Caco-2 (cell line): ENCODE data around the gene KIF6. TPM values are rescaled to one million over a fixed set of nuclear protein-coding genes. Genes with fewer than 3 reads are reported as not detected.

Experiments
- BruUV-seq: library from RNA; stranded (reverse); fragments of 400-500 nt; replicated peaks from 2 replicates; lab custom pipeline; 2021; lab: Mats Ljungman, UMichigan
- CTCF ChIA-PET: fragments of 300-600 bp; sonication (Branson Sonifier 250); formaldehyde crosslinking; loops from one replicate; lab custom pipeline; 2022; ENCODE audit warnings: antibody characterized with exemption; lab: Charles Lee
- POLR2A ChIA-PET: fragments of 300-600 bp; sonication (Branson Sonifier 250); formaldehyde crosslinking; loops from one replicate; lab custom pipeline; 2022; ENCODE audit warnings: antibody characterized with exemption; lab: Charles Lee
- DNase-seq, 2 experiments: peaks; one replicate each; pipeline versions ENCODE4 v3.0.0 to v3.0.0-alpha.2; 2020 to 2022
- H3K27me3 ChIP-seq: replicated peaks from 2 replicates; pipeline ENCODE4 v1.6.0; 2011; ENCODE audit warnings: low read length; ENCODE audit not compliant: control insufficient read depth, insufficient read depth
- H3K36me3 ChIP-seq: 2 replicates; pipeline ENCODE4 v1.5.1; 2011; ENCODE audit warnings: low read length; ENCODE audit not compliant: control insufficient read depth, insufficient read depth
- H3K4me1 ChIP-seq: fragments of 250-450 bp; sonication (Bioruptor Pico); 2 replicates; pipeline ENCODE4 v1.5.1; 2020; ENCODE audit warnings: mild to moderate bottlenecking
- H3K4me3 ChIP-seq: 2 replicates; pipeline ENCODE4 v1.5.1; 2011; ENCODE audit warnings: low read depth, mild to moderate bottlenecking, control low read depth, low read length
- H3K9me3 ChIP-seq: fragments of 250-450 bp; sonication (Bioruptor Pico); 2 replicates; pipeline ENCODE4 v1.5.1; 2020; ENCODE audit warnings: mild to moderate bottlenecking, moderate library complexity
- H3K27ac Mint-ChIP-seq: one replicate; pipeline ENCODE4 v1.8.0; 2022; ENCODE audit warnings: mixed read lengths; ENCODE audit not compliant: unreplicated experiment
- H3K27me3 Mint-ChIP-seq: one replicate; pipeline ENCODE4 v1.8.0; 2022; ENCODE audit warnings: mixed read lengths; ENCODE audit not compliant: insufficient read depth, unreplicated experiment
- H3K36me3 Mint-ChIP-seq: one replicate; pipeline ENCODE4 v1.8.0; 2022; ENCODE audit warnings: mild to moderate bottlenecking, mixed read lengths; ENCODE audit not compliant: insufficient read depth, unreplicated experiment
- H3K4me1 Mint-ChIP-seq: one replicate; pipeline ENCODE4 v1.8.0; 2022; ENCODE audit warnings: low read depth, mixed read lengths; ENCODE audit not compliant: unreplicated experiment
- H3K4me3 Mint-ChIP-seq: one replicate; pipeline ENCODE4 v1.8.0; 2022; ENCODE audit warnings: mild to moderate bottlenecking, moderate library complexity, mixed read lengths; ENCODE audit not compliant: unreplicated experiment
- H3K9me3 Mint-ChIP-seq: one replicate; pipeline ENCODE4 v1.8.0; 2022; ENCODE audit warnings: mixed read lengths; ENCODE audit not compliant: unreplicated experiment
- CTCF ChIP-seq, 2 experiments: fragments of 200-600 bp in 1 of 2; IDR thresholded peaks; 1 replicate in 1 of 2; 2 replicates in 1 of 2; pipeline versions ENCODE4 v1.5.1 to v1.8.0; 2011 to 2022; ENCODE audit warnings: antibody characterized with exemption in 1 of 2, control low read depth in 1 of 2, inconsistent platforms in 1 of 2, low read depth in 1 of 2, low read length in 1 of 2, mild to moderate bottlenecking in 1 of 2, moderate library complexity in 1 of 2; ENCODE audit not compliant: insufficient read depth in 1 of 2, severe bottlenecking in 1 of 2, unreplicated experiment in 1 of 2
- intact Hi-C: fragments of 100-400 bp; cut with micrococcal nuclease; formaldehyde crosslinking; loops from one replicate; pipeline ENCODE4 v1.10.0; 2022; ENCODE audit not compliant: unreplicated experiment
- total RNA-seq: library from RNA; stranded (reverse); gene quantifications from 2 replicates; pipeline ENCODE4 v1.2.3, GENCODE V29; 2022

KIF6 gene
- total RNA-seq, 1 experiment from 2014 or later: not detected

DNA sequence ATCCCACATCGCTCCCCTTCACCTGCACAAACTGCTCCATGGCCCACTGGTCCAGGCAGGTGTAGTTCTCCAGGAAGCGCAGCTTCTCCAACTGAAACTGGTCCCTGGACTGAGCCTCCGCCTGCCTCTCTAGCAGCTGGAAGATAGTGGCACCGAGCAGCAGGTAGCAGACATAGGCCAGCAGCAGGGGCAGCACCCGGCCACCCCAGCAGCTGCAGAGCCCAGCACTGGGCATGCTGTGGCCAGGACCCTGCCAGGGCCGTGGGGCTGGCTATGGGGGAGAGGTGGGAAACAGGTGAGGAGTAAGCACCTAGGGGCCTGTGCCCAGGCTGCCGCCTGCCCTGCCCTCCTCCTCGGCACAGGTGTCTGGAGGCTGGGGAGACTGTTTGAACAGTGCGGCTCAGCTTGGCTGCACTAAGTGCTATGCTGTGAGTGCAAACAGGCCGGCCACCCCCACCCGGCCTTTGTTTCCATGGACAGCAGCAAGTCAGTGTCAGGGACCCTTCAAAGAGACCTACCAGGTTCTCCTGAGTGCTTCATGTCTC, 402.8 kb downstream of the KIF6 start, which contains the start of gene KCNK16:
Gene KCNK16, minus strand, starts transcription at position 397 of the 545 bp plus-strand sequence. Its CDS starts 162 bp downstream, at position 235.
- no peaks in the 10 kb centered on the region for H3K9me3 ChIP-seq
- no peaks in the 10 kb centered on the region for H3K36me3 ChIP-seq
- H3K27me3 ChIP-seq: no peaks in the 10 kb centered on the region
- Mint-ChIP-seq H3K9me3 (no peaks in the 10 kb centered on the region), H3K27me3 (peaks cover 19% of the 10 kb centered on the region), H3K4me3 (no peak within 1 kb of the TSS), H3K36me3 (no peaks in the 10 kb centered on the region), H3K27ac (no peak within 1 kb of the TSS), H3K4me1 (no peaks in the 10 kb centered on the region)
- no peak for DNase-seq
- BruUV-seq: no TSS peak
- no peak within 1 kb of the TSS for H3K4me3 ChIP-seq
- intact Hi-C loops: no loop called here
- H3K4me1 ChIP-seq: no peaks in the 10 kb centered on the region
- CTCF ChIA-PET: no interaction called here
- POLR2A ChIA-PET: no interaction called here
- TF ChIP-seq CTCF (IDR thresholded peaks at IDR 0.05; ENCODE audit: insufficient read depth in 1 of 2, low read depth in 1 of 2, low read length in 1 of 2, severe bottlenecking in 1 of 2, unreplicated experiment in 1 of 2): no peak

DNA sequence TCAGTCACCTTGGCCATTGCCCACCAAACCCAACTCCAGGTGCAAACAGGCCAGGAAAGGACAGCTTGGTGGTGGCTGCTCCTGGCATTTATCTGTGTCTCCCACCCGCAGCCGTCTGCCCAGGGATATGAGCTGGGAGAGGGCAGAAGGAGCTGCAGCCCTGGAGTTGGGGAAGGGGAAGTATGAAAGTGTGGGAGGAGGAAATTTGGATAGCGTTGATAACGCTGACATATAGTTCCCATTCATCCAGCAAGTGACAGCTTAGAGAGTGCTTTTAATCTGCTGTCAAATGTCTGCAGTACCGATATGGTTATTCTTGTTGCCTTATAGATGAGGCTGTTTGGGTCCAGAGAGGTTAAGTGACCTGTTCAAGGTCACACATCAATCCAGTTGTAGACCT, 403.4 kb downstream of the KIF6 start:
- no peak for DNase-seq
- Mint-ChIP-seq H3K9me3 (no peaks in the 10 kb centered on the region), H3K36me3 (no peaks in the 10 kb centered on the region), H3K4me1 (no peaks in the 10 kb centered on the region), H3K4me3 (no peak overlapping the region), H3K27ac (no peak overlapping the region), H3K27me3 (peaks cover 15% of the 10 kb centered on the region)
- ChIA-PET POLR2A (no interaction called here), CTCF (no interaction called here)
- no TSS peak for BruUV-seq
- no peaks in the 10 kb centered on the region for H3K4me1 ChIP-seq
- H3K27me3 ChIP-seq: no peaks in the 10 kb centered on the region
- H3K9me3 ChIP-seq: no peaks in the 10 kb centered on the region
- H3K36me3 ChIP-seq: no peaks in the 10 kb centered on the region
- intact Hi-C loops: no loop called here
- no peak overlapping the region for H3K4me3 ChIP-seq
- TF ChIP-seq CTCF (IDR thresholded peaks at IDR 0.05; ENCODE audit: insufficient read depth in 1 of 2, low read depth in 1 of 2, low read length in 1 of 2, severe bottlenecking in 1 of 2, unreplicated experiment in 1 of 2): no peak

DNA sequence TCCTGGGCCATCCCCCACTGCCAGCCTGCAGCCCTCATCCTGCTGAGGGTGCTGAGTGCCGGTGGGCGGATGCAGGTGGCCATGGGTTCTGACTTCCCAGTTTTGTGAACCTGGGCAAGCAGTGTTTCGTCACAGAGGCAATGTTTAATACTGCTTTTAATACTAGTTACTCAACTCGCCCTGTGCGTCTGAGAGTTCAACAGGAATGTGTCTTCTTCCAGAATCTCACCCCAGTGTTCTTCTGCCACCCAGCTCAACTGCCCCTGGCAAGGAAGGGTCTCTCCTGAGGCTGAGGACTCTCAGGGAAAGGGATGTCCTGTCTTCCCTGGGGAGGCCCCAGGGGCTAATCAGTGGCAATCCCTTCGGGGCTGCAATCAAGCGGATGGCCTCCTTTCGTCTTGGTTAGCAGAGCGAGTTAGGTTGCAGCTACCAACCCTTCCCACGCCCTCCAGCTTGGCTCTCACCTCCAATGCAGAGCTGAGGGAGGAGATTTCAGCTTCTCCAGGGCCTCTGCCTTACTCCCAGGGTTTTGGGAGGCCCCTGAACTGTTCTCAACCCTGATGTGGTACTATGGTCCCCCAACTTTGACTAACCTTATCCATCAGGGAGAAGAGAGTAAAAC, 404.7 kb downstream of the KIF6 start:
- intact Hi-C loops: no loop called here
- Histone ChIP-seq H3K4me1 (no peaks in the 10 kb centered on the region), H3K9me3 (no peaks in the 10 kb centered on the region), H3K27me3 (no peaks in the 10 kb centered on the region), H3K36me3 (no peaks in the 10 kb centered on the region), H3K4me3 (no peak overlapping the region)
- no peaks in the 10 kb centered on the region for H3K4me1 Mint-ChIP-seq
- TF ChIP-seq CTCF (IDR thresholded peaks at IDR 0.05; ENCODE audit: insufficient read depth in 1 of 2, low read depth in 1 of 2, low read length in 1 of 2, severe bottlenecking in 1 of 2, unreplicated experiment in 1 of 2): no peak
- DNase-seq: no peak
- H3K4me3 Mint-ChIP-seq: no peak overlapping the region
- H3K9me3 Mint-ChIP-seq: no peaks in the 10 kb centered on the region
- no peaks in the 10 kb centered on the region for H3K36me3 Mint-ChIP-seq
- ChIA-PET POLR2A (no interaction called here), CTCF (no interaction called here)
- H3K27me3 Mint-ChIP-seq: peaks cover 12% of the 10 kb centered on the region
- BruUV-seq: no TSS peak
- no peak overlapping the region for H3K27ac Mint-ChIP-seq
